ENCODE measurements around the gene GZF1.

DNA sequence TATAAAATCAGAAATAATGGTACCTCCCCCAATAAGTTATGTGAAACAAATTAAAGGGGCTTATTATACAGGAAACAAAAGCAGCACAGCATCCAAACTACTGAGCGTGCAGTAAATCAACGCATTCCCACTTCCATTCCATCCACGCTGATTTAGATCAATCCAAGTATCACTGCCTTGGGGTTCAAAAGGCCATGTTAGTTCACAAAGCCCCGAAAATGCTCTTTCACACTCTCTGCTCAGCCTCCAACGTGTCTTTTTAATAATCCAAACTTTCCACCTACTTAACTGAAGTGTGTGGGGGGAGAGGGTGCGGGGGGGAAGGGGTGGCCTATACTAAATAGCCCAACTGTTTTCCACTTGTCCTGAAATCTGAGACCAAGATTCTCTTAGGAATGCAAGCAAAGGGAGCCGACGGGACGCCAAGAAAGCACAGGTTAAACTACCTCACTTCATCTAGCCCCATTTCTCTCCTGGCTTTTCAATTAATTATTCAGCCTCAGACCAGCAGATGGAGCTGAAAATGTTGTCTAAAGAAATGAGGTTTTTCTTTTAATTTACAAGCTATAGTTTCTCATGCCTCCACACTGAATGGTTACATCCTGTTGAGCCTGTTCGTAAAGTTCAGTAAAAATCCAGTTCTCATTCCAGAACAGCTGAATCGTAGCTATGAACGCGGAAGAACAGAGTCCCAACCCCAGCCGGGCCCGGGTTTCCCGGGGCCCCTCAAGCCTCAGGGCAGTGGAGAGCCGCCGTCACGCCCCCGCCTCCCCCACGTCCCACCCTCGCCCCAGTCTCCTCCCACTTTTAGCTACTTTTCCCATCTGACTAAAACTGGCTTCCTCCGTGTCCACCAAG lies 12.4 kb upstream of the GZF1 start:
- TF ChIP-seq, protein P1, sequence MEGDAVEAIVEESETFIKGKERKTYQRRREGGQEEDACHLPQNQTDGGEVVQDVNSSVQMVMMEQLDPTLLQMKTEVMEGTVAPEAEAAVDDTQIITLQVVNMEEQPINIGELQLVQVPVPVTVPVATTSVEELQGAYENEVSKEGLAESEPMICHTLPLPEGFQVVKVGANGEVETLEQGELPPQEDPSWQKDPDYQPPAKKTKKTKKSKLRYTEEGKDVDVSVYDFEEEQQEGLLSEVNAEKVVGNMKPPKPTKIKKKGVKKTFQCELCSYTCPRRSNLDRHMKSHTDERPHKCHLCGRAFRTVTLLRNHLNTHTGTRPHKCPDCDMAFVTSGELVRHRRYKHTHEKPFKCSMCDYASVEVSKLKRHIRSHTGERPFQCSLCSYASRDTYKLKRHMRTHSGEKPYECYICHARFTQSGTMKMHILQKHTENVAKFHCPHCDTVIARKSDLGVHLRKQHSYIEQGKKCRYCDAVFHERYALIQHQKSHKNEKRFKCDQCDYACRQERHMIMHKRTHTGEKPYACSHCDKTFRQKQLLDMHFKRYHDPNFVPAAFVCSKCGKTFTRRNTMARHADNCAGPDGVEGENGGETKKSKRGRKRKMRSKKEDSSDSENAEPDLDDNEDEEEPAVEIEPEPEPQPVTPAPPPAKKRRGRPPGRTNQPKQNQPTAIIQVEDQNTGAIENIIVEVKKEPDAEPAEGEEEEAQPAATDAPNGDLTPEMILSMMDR (IDR thresholded peaks at IDR 0.05): peak; percentile 72
- TF ChIP-seq, protein P2, sequence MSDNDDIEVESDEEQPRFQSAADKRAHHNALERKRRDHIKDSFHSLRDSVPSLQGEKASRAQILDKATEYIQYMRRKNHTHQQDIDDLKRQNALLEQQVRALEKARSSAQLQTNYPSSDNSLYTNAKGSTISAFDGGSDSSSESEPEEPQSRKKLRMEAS (IDR thresholded peaks at IDR 0.05; ENCODE audit: low read depth): no peak
- TF ChIP-seq MXI1 (IDR thresholded peaks at IDR 0.05; ENCODE audit: low read depth, low read length): no peak
- 0 out of 2 replicates have a peak, but pooled peaks have one; percentile 23 for TF ChIP-seq TAF1 (IDR thresholded peaks at IDR 0.05; ENCODE audit: borderline replicate concordance, low read depth, low read length)
- TF ChIP-seq TCF12 (IDR thresholded peaks at IDR 0.05): no peak
- TF ChIP-seq, protein P3, sequence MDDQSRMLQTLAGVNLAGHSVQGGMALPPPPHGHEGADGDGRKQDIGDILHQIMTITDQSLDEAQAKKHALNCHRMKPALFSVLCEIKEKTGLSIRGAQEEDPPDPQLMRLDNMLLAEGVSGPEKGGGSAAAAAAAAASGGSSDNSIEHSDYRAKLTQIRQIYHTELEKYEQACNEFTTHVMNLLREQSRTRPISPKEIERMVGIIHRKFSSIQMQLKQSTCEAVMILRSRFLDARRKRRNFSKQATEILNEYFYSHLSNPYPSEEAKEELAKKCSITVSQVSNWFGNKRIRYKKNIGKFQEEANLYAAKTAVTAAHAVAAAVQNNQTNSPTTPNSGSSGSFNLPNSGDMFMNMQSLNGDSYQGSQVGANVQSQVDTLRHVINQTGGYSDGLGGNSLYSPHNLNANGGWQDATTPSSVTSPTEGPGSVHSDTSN (IDR thresholded peaks at IDR 0.05): no peak
- TF ChIP-seq TEAD4 (IDR thresholded peaks at IDR 0.05; ENCODE audit: borderline replicate concordance, insufficient read depth): no peak
- no peak; a peak in 1 of 4 replicates for TF ChIP-seq EP300 (IDR thresholded peaks at IDR 0.05; ENCODE audit: borderline replicate concordance in 1 of 2, low read depth in 1 of 2, low read length in 1 of 2)
- no peak for TF ChIP-seq POLR2AphosphoS5 (IDR thresholded peaks at IDR 0.05; ENCODE audit: low read depth, low read length)

All from SK-N-SH (cell line).